SK-N-SH (cell line): ENCODE data around the gene GLCCI1. TPM values are rescaled to one million over a fixed set of nuclear protein-coding genes. Genes with fewer than 3 reads are reported as not detected.

Experiments
- CTCF ChIA-PET: fragments of 300-600, 350-600 bp; formaldehyde crosslinking; extraction: SDS; loops from one replicate; lab custom pipeline; 2021; lab: Yijun Ruan, JAX
- POLR2A ChIA-PET: fragments of 350-600 bp; sonication (Branson Sonifier 250); formaldehyde crosslinking; extraction: SDS; loops from one replicate; lab custom pipeline; 2020; ENCODE audit warnings: antibody characterized with exemption, inconsistent platforms; lab: Yijun Ruan, JAX
- DNase-seq: peaks from one replicate; pipeline ENCODE4 v3.0.0; 2012
- H2AFZ ChIP-seq: fragments of 200-600 bp; sonication (generic); 2 replicates; pipeline ENCODE4 v1.8.1; 2016; ENCODE audit warnings: antibody characterized with exemption, mild to moderate bottlenecking, low read depth
- H3F3A ChIP-seq: fragments of 200-600 bp; sonication (generic); replicated peaks from 2 replicates; pipeline ENCODE3; 2016; ENCODE audit warnings: antibody characterized with exemption, mild to moderate bottlenecking; ENCODE audit not compliant: insufficient read depth
- H3K27ac ChIP-seq, 2 experiments: fragments of 200-500 bp in 1 of 2; fragments of 200-600 bp in 1 of 2; sonication (Bioruptor generic) in 1 of 2; sonication (generic), shearing (Covaris generic) in 1 of 2; 2 replicates each; pipeline versions ENCODE4 v1.5.1 to v1.6.1; 2014 to 2016; ENCODE audit warnings: low read depth in 2 of 2, inconsistent platforms in 1 of 2, low read length in 1 of 2, mild to moderate bottlenecking in 1 of 2, mixed read lengths in 1 of 2
- H3K27me3 ChIP-seq: fragments of 200-600 bp; sonication (generic), shearing (Covaris generic); 2 replicates; pipeline ENCODE4 v1.6.1; 2016; ENCODE audit warnings: mixed run types; ENCODE audit not compliant: insufficient read depth
- H3K36me3 ChIP-seq, 2 experiments: fragments of 200-500 bp in 1 of 2; fragments of 200-600 bp in 1 of 2; sonication (Bioruptor generic) in 1 of 2; sonication (generic) in 1 of 2; replicated peaks in 1 of 2; 2 replicates each; pipeline versions ENCODE3 to v1.5.1; 2014 to 2016; ENCODE audit warnings: low read length in 1 of 2, mild to moderate bottlenecking in 1 of 2; ENCODE audit not compliant: insufficient read depth in 2 of 2, control insufficient read depth in 1 of 2
- H3K4me1 ChIP-seq, 2 experiments: fragments of 200-500 bp in 1 of 2; fragments of 200-600 bp in 1 of 2; sonication (Bioruptor generic) in 1 of 2; sonication (generic), shearing (Covaris generic) in 1 of 2; 2 replicates each; pipeline versions ENCODE4 v1.5.1 to v1.6.1; 2014 to 2016; ENCODE audit warnings: low read depth in 1 of 2, low read length in 1 of 2, mixed run types in 1 of 2; ENCODE audit not compliant: insufficient read depth in 2 of 2, control insufficient read depth in 1 of 2
- H3K4me2 ChIP-seq: fragments of 200-600 bp; sonication (generic), shearing (Covaris generic); 2 replicates; pipeline ENCODE4 v1.6.1; 2017; ENCODE audit warnings: mixed run types
- H3K4me3 ChIP-seq, 2 experiments: fragments of 200-500 bp in 1 of 2; fragments of 200-600 bp in 1 of 2; sonication (Bioruptor generic) in 1 of 2; sonication (generic), shearing (Covaris generic) in 1 of 2; 2 replicates each; pipeline versions ENCODE4 v1.5.1 to v1.8.1; 2014 to 2016; ENCODE audit warnings: low read depth in 2 of 2, inconsistent platforms in 1 of 2, low read length in 1 of 2, mild to moderate bottlenecking in 1 of 2, mixed read lengths in 1 of 2, moderate library complexity in 1 of 2
- H3K79me2 ChIP-seq: fragments of 200-600 bp; sonication (generic); 2 replicates; pipeline ENCODE4 v1.8.1; 2017; ENCODE audit warnings: mild to moderate bottlenecking; ENCODE audit not compliant: insufficient read depth
- H3K9ac ChIP-seq: fragments of 200-600 bp; sonication (generic); 2 replicates; pipeline ENCODE4 v1.6.1; 2017; ENCODE audit warnings: mixed run types
- H3K9me2 ChIP-seq: fragments of 200-600 bp; sonication (generic); 2 replicates; pipeline ENCODE4 v1.6.1; 2017; ENCODE audit warnings: mixed run types
- H3K9me3 ChIP-seq: fragments of 200-600 bp; sonication (generic); 2 replicates; pipeline ENCODE4 v1.6.1; 2017; ENCODE audit warnings: mixed run types, mild to moderate bottlenecking, moderate library complexity
- H4K20me1 ChIP-seq: fragments of 200-600 bp; sonication (generic); 2 replicates; pipeline ENCODE4 v1.6.1; 2017; ENCODE audit warnings: mild to moderate bottlenecking, mixed run types; ENCODE audit not compliant: insufficient read depth
- CHD2 ChIP-seq: fragments of 150-350 bp; IDR thresholded peaks from 2 replicates; pipeline ENCODE4 v1.6.1; 2018; ENCODE audit warnings: low read length; ENCODE audit not compliant: partially characterized antibody
- EP300 ChIP-seq, 2 experiments: IDR thresholded peaks; 2 replicates each; pipeline versions ENCODE4 v1.4.0 to v1.6.1; 2012; ENCODE audit warnings: borderline replicate concordance in 1 of 2, low read depth in 1 of 2, low read length in 1 of 2
- FOSL2 ChIP-seq: IDR thresholded peaks from 2 replicates; pipeline ENCODE4 v1.4.0; 2012; ENCODE audit warnings: low read depth, mild to moderate bottlenecking, moderate library complexity, borderline replicate concordance
- FOXJ3 ChIP-seq: sonication (generic); formaldehyde crosslinking; IDR thresholded peaks from 2 replicates; pipeline ENCODE4 v1.5.1; 2020; ENCODE audit warnings: mild to moderate bottlenecking, missing genetic modification reagents
- FOXM1 ChIP-seq: IDR thresholded peaks from 2 replicates; pipeline ENCODE4 v1.4.0; 2012; ENCODE audit warnings: low read depth, mild to moderate bottlenecking
- GABPA ChIP-seq: IDR thresholded peaks from 2 replicates; pipeline ENCODE4 v1.4.0; 2012; ENCODE audit warnings: low read depth, mild to moderate bottlenecking
- GATA2 ChIP-seq: sonication (generic); formaldehyde crosslinking; IDR thresholded peaks from 2 replicates; pipeline ENCODE4 v1.5.0; 2020; ENCODE audit warnings: mild to moderate bottlenecking, missing genetic modification reagents
- IRF3 ChIP-seq: fragments of 150-350 bp; IDR thresholded peaks from 2 replicates; pipeline ENCODE4 v1.6.1; 2016; ENCODE audit warnings: mild to moderate bottlenecking, low read depth, low read length
- MAX ChIP-seq: IDR thresholded peaks from 2 replicates; pipeline ENCODE4 v1.4.0; 2012; ENCODE audit warnings: low read depth
- MEF2A ChIP-seq: IDR thresholded peaks from 2 replicates; pipeline ENCODE4 v1.4.0; 2012; ENCODE audit warnings: low read depth, borderline replicate concordance
- MXI1 ChIP-seq: IDR thresholded peaks from 2 replicates; pipeline ENCODE4 v1.6.1; 2012; ENCODE audit warnings: mild to moderate bottlenecking, low read depth, low read length, improper control_type of control experiment
- NFIC ChIP-seq: IDR thresholded peaks from 2 replicates; pipeline ENCODE4 v1.4.0; 2012; ENCODE audit warnings: borderline replicate concordance
- NRF1 ChIP-seq: IDR thresholded peaks from 2 replicates; pipeline ENCODE4 v1.6.1; 2012; ENCODE audit warnings: low read depth, mild to moderate bottlenecking, low read length
- RAD21 ChIP-seq: IDR thresholded peaks from 2 replicates; pipeline ENCODE4 v1.6.1; 2012; ENCODE audit warnings: mild to moderate bottlenecking, low read length
- RCOR1 ChIP-seq: fragments of 150-350 bp; IDR thresholded peaks from 2 replicates; pipeline ENCODE4 v1.6.1; 2017; ENCODE audit warnings: antibody characterized with exemption, low read length
- RXRA ChIP-seq: IDR thresholded peaks from 2 replicates; pipeline ENCODE4 v1.4.0; 2012; ENCODE audit warnings: low read depth, mild to moderate bottlenecking, borderline replicate concordance
- SIN3A ChIP-seq: IDR thresholded peaks from 2 replicates; pipeline ENCODE4 v1.6.1; 2012; ENCODE audit warnings: low read depth, mild to moderate bottlenecking, low read length, moderate library complexity, borderline replicate concordance
- SMC3 ChIP-seq: IDR thresholded peaks from 2 replicates; pipeline ENCODE4 v1.6.1; 2012; ENCODE audit warnings: low read depth, low read length, improper control_type of control experiment
- TAF1 ChIP-seq: IDR thresholded peaks from 2 replicates; pipeline ENCODE4 v1.6.1; 2012; ENCODE audit warnings: low read depth, mild to moderate bottlenecking, low read length, moderate library complexity, borderline replicate concordance
- TCF12 ChIP-seq: IDR thresholded peaks from 2 replicates; pipeline ENCODE4 v1.4.0; 2012
- TEAD4 ChIP-seq: IDR thresholded peaks from 2 replicates; pipeline ENCODE4 v1.4.0; 2012; ENCODE audit warnings: mild to moderate bottlenecking, borderline replicate concordance; ENCODE audit not compliant: insufficient read depth
- USF1 ChIP-seq: IDR thresholded peaks from 2 replicates; pipeline ENCODE4 v1.4.0; 2012; ENCODE audit warnings: low read depth, borderline replicate concordance
- USF2 ChIP-seq: fragments of 150-350 bp; IDR thresholded peaks from 2 replicates; pipeline ENCODE4 v1.6.1; 2017; ENCODE audit warnings: antibody characterized with exemption, low read length, low read depth, borderline replicate concordance
- WGBS: methylation state at CpG from one replicate; pipeline ENCODE4 v1.1.6; 2017; ENCODE audit warnings: low lambda C conversion rate; 5-methylcytosine and 5-hydroxymethylcytosine counted together
- polyA plus RNA-seq, 3 experiments: library from polyadenylated mRNA; depleted of rRNA; stranded (reverse); fragments of >200 nt; gene quantifications; 2 replicates each; pipeline ENCODE4 v1.2.3, GENCODE V29; 2012
- TF ChIP-seq, protein P1 (sequence below): fragments of 200-600 bp; sonication (generic); IDR thresholded peaks from 2 replicates; pipeline ENCODE4 v1.6.1; 2017; ENCODE audit warnings: antibody characterized with exemption, mild to moderate bottlenecking, moderate library complexity
- TF ChIP-seq, protein P2 (sequence below): IDR thresholded peaks from 2 replicates; pipeline ENCODE4 v1.4.0; 2012; ENCODE audit warnings: low read depth, borderline replicate concordance

Gene GLCCI1
- 5.5 and 7.5 TPM in 2 replicates for polyA plus RNA-seq (2012; rRNA removed)
- polyA plus RNA-seq (2012; cell fraction: cytosol; rRNA removed) = 7.4 and 10.7 TPM in 2 replicates
- polyA plus RNA-seq (2012; cell fraction: nucleus; rRNA removed) = 8.0 and 10.1 TPM in 2 replicates

- no peaks in the 10 kb centered on the region for H3K27me3 ChIP-seq
- no peaks in the 10 kb centered on the region for H3K9me3 ChIP-seq
- H3F3A ChIP-seq = peaks cover 3% of the 10 kb centered on the region
- H3K9ac ChIP-seq = peak within 1 kb of the TSS; percentile 76
- H4K20me1 ChIP-seq = no peaks in the 10 kb centered on the region
- peaks cover 8 to 37% of the 10 kb centered on the region in 2 experiments; a peak in 3 of 4 replicates for H3K4me1 ChIP-seq
- H3K4me2 ChIP-seq = peak within 1 kb of the TSS; percentile 80
- WGBS = 1% methylated on average over 47 of the region's 77 CpGs
- H3K36me3 ChIP-seq = no peaks in the 10 kb centered on the region
- H3K9me2 ChIP-seq = no peaks in the 10 kb centered on the region
- ChIA-PET CTCF (interaction anchor here (0.7 to 2.7 kb wide), 10 partner anchors 12 to 328 kb away, joined by 3 to 15 read pairs (median 3); partner anchors contain the start of gene UMAD1), POLR2A (interaction anchor here (0.6 to 4.4 kb wide), 9 partner anchors 78 to 328 kb away, joined by 3 to 25 read pairs (median 3); partner anchors contain the start of gene UMAD1)
- peaks cover 34% of the 10 kb centered on the region for H3K79me2 ChIP-seq
- peak within 1 kb of the TSS; percentile 77 to 99 for H3K27ac ChIP-seq
- H3K4me3 ChIP-seq = peak within 1 kb of the TSS; percentile 87 to 100
- peak; percentile 96 for DNase-seq
- peak within 1 kb of the TSS; percentile 77 for H2AFZ ChIP-seq
- TF ChIP-seq CHD2 (peak; percentile 96), TEAD4 (0 out of 2 replicates have a peak, but pooled peaks have one; percentile 12), USF2 (no peak), GABPA (no peak), NRF1 (peak; percentile 27; the same call in 1 of the 2 replicates), RAD21 (peak; percentile 13; the same call in 1 of the 2 replicates), FOSL2 (no peak), GATA2 (CRISPR knock-in tag) (no peak), RCOR1 (no peak), SMC3 (no peak), SIN3A (no peak; the same call in 1 of the 2 replicates), NFIC (no peak; the same call in 1 of the 2 replicates), FOXM1 (peak; percentile 75; the same call in 1 of the 2 replicates), MEF2A (no peak), USF1 (peak; percentile 36; the same call in 1 of the 2 replicates), RXRA (no peak), MXI1 (peak; percentile 93; the same call in 1 of the 2 replicates), MAX (peak; percentile 52; the same call in 1 of the 2 replicates), EP300 (IDR thresholded peaks at IDR 0.05; ENCODE audit: borderline replicate concordance in 1 of 2, low read depth in 1 of 2, low read length in 1 of 2) (peak; percentile 34 to 39; a peak in 2 of 4 replicates), IRF3 (peak; percentile 95), TAF1 (peak; percentile 91), FOXJ3 (CRISPR knock-in tag) (no peak), TCF12 (no peak)
- TF ChIP-seq, protein P1, sequence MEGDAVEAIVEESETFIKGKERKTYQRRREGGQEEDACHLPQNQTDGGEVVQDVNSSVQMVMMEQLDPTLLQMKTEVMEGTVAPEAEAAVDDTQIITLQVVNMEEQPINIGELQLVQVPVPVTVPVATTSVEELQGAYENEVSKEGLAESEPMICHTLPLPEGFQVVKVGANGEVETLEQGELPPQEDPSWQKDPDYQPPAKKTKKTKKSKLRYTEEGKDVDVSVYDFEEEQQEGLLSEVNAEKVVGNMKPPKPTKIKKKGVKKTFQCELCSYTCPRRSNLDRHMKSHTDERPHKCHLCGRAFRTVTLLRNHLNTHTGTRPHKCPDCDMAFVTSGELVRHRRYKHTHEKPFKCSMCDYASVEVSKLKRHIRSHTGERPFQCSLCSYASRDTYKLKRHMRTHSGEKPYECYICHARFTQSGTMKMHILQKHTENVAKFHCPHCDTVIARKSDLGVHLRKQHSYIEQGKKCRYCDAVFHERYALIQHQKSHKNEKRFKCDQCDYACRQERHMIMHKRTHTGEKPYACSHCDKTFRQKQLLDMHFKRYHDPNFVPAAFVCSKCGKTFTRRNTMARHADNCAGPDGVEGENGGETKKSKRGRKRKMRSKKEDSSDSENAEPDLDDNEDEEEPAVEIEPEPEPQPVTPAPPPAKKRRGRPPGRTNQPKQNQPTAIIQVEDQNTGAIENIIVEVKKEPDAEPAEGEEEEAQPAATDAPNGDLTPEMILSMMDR = no peak
- TF ChIP-seq, protein P2, sequence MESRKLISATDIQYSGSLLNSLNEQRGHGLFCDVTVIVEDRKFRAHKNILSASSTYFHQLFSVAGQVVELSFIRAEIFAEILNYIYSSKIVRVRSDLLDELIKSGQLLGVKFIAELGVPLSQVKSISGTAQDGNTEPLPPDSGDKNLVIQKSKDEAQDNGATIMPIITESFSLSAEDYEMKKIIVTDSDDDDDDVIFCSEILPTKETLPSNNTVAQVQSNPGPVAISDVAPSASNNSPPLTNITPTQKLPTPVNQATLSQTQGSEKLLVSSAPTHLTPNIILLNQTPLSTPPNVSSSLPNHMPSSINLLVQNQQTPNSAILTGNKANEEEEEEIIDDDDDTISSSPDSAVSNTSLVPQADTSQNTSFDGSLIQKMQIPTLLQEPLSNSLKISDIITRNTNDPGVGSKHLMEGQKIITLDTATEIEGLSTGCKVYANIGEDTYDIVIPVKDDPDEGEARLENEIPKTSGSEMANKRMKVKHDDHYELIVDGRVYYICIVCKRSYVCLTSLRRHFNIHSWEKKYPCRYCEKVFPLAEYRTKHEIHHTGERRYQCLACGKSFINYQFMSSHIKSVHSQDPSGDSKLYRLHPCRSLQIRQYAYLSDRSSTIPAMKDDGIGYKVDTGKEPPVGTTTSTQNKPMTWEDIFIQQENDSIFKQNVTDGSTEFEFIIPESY = no peak
These were observed at the start of gene GLCCI1 for GRCh38 chr7:7968544-7969305. Gene GLCCI1 (plus strand): TSS chr7:7968796. CDS start chr7:7969351, 555 bp downstream.
